ENCODE results near the gene TMEM223. TPM values are rescaled to one million over a fixed set of nuclear protein-coding genes. Genes with fewer than 3 reads are reported as not detected.

The TMEM223 gene
- total and polyA plus RNA-seq, 9 of the 15 experiments (the other 6 are each of a cell fraction or from before 2014, with no cell fraction given), result 5.9 to 34.5 (median 19.6) TPM

DNA sequence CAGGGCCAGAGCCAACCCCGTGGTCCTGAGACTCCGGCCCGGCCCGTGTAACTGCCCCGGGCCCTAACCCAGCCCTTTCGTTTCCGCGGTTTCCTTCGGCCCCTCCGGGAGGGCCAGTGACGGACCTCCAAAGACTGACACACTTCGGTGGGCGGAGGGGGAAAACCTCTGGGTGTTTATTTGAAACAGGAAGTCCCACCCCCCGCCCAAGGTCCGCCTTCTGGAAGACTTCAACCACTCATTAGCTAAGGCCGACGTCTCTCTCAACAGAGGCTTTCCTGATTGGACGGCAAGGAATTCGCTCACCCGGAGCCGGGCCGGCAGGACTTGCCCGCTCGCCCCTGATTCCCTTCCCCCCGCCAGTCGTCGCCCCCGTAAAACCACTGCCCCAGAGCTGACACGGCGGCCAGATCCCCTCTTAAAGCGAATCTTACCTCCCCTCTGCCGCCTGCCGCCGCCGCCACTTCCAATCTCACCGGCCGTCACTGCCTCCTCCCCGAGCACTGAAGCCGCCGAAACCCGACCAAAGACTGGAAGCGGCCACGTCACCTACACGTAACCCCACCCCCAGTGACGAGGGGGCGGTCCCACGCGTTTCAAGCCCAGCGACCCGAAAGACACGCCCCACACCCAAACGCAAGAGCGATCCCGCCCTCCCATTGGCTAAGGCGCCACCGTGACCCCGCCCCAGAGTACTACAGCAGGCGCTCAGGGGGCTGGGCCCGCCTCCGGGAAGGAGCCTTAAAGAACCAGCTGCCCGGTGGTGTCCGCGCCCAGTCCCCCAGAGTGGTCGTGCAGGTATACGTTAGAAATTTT lies 39.9 kb upstream of the TMEM223 start, which contains the start of gene STX5 (continued):
- TF ChIP-seq, protein P1, sequence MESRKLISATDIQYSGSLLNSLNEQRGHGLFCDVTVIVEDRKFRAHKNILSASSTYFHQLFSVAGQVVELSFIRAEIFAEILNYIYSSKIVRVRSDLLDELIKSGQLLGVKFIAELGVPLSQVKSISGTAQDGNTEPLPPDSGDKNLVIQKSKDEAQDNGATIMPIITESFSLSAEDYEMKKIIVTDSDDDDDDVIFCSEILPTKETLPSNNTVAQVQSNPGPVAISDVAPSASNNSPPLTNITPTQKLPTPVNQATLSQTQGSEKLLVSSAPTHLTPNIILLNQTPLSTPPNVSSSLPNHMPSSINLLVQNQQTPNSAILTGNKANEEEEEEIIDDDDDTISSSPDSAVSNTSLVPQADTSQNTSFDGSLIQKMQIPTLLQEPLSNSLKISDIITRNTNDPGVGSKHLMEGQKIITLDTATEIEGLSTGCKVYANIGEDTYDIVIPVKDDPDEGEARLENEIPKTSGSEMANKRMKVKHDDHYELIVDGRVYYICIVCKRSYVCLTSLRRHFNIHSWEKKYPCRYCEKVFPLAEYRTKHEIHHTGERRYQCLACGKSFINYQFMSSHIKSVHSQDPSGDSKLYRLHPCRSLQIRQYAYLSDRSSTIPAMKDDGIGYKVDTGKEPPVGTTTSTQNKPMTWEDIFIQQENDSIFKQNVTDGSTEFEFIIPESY (CRISPR knock-in tag; IDR thresholded peaks at IDR 0.05), result peak; percentile 10; the same call in 1 of the 2 replicates
- TF ChIP-seq SNIP1 (IDR thresholded peaks at IDR 0.05; ENCODE audit: low read depth) (no peak), ATF7 (IDR thresholded peaks at IDR 0.05) (peak; percentile 93), TFAP4 (CRISPR knock-in tag; IDR thresholded peaks at IDR 0.05; ENCODE audit: borderline replicate concordance) (peak; percentile 92), PHB (CRISPR knock-in tag; IDR thresholded peaks at IDR 0.05) (no peak), RBM17 (IDR thresholded peaks at IDR 0.05; ENCODE audit: borderline replicate concordance, low read depth, low read length) (no peak), ZNF583 (CRISPR knock-in tag; IDR thresholded peaks at IDR 0.05) (no peak), ZSCAN29 (IDR thresholded peaks at IDR 0.05) (no peak; the same call in 1 of the 2 replicates), EZH2 (IDR thresholded peaks at IDR 0.05; ENCODE audit: borderline replicate concordance, low read depth, low read length) (no peak), HOMEZ (CRISPR knock-in tag; IDR thresholded peaks at IDR 0.05) (no peak), ZC3H4 (CRISPR knock-in tag; IDR thresholded peaks at IDR 0.05; ENCODE audit: borderline replicate concordance) (no peak), ARID3B (CRISPR knock-in tag; IDR thresholded peaks at IDR 0.05; ENCODE audit: borderline replicate concordance) (no peak), SAFB (IDR thresholded peaks at IDR 0.05; ENCODE audit: borderline replicate concordance, low read depth, low read length) (no peak), KLF10 (CRISPR knock-in tag; IDR thresholded peaks at IDR 0.05) (no peak), NR2C1 (IDR thresholded peaks at IDR 0.05) (no peak), NR2C1 (tag; IDR thresholded peaks at IDR 0.05) (peak; percentile 19; the same call in 1 of the 2 replicates)
- TF ChIP-seq, protein P2, sequence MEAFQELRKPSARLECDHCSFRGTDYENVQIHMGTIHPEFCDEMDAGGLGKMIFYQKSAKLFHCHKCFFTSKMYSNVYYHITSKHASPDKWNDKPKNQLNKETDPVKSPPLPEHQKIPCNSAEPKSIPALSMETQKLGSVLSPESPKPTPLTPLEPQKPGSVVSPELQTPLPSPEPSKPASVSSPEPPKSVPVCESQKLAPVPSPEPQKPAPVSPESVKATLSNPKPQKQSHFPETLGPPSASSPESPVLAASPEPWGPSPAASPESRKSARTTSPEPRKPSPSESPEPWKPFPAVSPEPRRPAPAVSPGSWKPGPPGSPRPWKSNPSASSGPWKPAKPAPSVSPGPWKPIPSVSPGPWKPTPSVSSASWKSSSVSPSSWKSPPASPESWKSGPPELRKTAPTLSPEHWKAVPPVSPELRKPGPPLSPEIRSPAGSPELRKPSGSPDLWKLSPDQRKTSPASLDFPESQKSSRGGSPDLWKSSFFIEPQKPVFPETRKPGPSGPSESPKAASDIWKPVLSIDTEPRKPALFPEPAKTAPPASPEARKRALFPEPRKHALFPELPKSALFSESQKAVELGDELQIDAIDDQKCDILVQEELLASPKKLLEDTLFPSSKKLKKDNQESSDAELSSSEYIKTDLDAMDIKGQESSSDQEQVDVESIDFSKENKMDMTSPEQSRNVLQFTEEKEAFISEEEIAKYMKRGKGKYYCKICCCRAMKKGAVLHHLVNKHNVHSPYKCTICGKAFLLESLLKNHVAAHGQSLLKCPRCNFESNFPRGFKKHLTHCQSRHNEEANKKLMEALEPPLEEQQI (IDR thresholded peaks at IDR 0.05), result no peak
- TF ChIP-seq, protein P3, sequence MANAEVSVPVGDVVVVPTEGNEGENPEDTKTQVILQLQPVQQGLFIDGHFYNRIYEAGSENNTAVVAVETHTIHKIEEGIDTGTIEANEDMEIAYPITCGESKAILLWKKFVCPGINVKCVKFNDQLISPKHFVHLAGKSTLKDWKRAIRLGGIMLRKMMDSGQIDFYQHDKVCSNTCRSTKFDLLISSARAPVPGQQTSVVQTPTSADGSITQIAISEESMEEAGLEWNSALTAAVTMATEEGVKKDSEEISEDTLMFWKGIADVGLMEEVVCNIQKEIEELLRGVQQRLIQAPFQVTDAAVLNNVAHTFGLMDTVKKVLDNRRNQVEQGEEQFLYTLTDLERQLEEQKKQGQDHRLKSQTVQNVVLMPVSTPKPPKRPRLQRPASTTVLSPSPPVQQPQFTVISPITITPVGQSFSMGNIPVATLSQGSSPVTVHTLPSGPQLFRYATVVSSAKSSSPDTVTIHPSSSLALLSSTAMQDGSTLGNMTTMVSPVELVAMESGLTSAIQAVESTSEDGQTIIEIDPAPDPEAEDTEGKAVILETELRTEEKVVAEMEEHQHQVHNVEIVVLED (CRISPR knock-in tag; IDR thresholded peaks at IDR 0.05), result peak; percentile 19; the same call in 1 of the 2 replicates

Measured in K562 (cell line).